Sciatic nerve (tissue), 2 donors: ENCODE measurements around the gene TUBA3C. TPM values are rescaled to one million over a fixed set of nuclear protein-coding genes. Genes with fewer than 3 reads are reported as not detected.
A peak's percentile ranks its signal among the peaks of the same experiment; 100 is the strongest.

Experiments
- ATAC-seq: fragments of 200-7000 bp; cut with Tn5 transposase; one replicate; pipeline ENCODE4 v1.9.1; 2020; ENCODE audit warnings: mild to moderate bottlenecking, moderate library complexity
- DNase-seq: peaks from one replicate; pipeline ENCODE4 v3.0.0-alpha.2; 2020; ENCODE audit warnings: low spot score
- intact Hi-C: fragments of 100-400 bp; cut with DNase I; formaldehyde crosslinking; loops from one replicate; pipeline ENCODE4 v1.14.2; 2022
- total RNA-seq: library from RNA; stranded (reverse); fragmentation: NEBNext Ultra II Directional; extraction: Animal tissue kit (Norgen Biotek cat#: 25700); gene quantifications from one replicate; pipeline ENCODE4 v1.2.1, GENCODE V29; 2021
- donor health status: DM: no; HTN: no; CAD: no.
- donor health status: DM: no; HTN: no; CAD: no.

Gene TUBA3C
- total RNA-seq, 1 donor from 2014 or later = not detected

DNA sequence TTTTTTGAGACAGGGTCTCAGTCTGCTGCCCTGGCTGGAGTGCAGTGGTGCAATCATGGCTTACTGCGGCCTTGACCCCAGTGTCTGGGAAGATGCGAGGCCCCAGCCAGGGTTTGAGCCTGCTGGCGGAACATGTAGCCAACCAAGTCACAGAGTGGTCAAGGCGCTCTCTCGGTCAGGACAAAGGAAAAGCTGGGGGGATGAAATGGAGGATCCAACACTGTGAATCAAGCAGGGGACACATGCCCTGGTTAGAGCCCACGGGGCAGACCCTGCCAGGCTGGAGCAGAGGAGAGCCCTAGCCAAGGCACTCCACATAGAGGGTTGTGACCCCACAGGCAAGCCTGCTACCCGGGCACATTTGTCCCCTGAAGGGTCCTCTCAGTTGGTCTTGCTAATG, 10.1 kb downstream of the TUBA3C start:
- intact Hi-C loops = no loop called here
- peak; percentile 15 for ATAC-seq
- DNase-seq = no peak

DNA sequence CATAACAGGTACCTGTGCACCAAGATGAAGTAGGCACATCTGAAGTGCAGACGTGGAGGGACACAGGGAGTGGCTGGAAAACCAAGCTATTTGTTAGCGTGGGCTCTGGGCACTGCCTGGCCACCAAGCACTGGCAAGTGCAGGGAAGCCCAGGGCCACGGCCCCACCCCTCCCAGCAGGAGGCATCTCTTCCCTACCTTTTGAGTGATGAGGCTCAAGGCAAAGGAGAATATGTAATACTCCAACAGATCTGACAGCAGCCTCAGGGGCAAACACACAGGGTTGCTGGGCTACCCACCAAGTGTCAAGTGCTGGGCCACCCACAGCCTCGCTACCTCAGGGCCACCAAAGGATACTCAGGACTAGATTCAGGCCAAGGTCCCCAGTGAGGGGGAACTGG, 11.6 kb downstream of the TUBA3C start:
- intact Hi-C loops = no loop called here
- DNase-seq = no peak

DNA sequence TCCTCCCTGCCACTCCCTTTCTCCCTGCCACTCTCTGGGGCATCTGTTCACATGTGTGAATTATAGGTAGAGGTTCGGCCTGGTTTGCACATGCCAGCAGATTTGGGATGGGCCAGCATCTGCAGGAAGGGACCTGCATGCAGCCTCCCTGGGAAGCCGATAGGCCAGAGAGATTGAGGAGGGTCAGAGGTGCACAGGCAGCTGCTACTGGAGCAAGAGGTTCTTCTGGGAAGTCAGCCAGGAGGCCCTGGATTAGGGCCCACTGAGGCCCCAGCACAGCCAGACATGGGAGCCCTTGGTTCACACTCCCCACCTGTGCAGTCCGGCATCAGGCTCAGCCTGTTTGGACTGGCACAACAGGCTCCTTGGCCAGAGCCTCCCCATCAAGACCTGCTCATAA, 12.1 kb downstream of the TUBA3C start:
- DNase-seq (no peak), ATAC-seq (no peak)
- intact Hi-C loops = no loop called here

More for the DNA sequence above, 11.6 kb downstream of the TUBA3C start:
- no peak for ATAC-seq

DNA sequence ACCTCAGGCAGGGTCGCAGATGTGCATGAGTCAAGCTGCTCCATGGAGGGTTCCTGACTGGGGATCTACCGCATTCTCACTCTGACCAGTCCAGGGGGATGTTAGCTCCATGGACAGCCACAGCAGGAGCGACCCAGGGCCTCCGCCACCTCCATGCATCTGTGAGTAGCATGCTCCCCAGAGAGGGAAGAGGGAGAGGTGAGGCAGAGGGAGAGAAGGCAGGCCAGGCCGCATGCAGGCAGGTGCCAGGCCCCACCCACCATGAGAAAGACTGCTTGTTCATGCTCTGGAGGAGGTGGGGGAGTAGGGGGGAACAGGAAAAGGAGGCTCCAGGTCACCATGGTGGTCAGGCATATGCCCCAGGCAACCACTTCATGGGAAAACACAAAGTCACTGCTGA, 20.3 kb downstream of the TUBA3C start:
- intact Hi-C loops = no loop called here
- no peak for ATAC-seq
- no peak for DNase-seq

DNA sequence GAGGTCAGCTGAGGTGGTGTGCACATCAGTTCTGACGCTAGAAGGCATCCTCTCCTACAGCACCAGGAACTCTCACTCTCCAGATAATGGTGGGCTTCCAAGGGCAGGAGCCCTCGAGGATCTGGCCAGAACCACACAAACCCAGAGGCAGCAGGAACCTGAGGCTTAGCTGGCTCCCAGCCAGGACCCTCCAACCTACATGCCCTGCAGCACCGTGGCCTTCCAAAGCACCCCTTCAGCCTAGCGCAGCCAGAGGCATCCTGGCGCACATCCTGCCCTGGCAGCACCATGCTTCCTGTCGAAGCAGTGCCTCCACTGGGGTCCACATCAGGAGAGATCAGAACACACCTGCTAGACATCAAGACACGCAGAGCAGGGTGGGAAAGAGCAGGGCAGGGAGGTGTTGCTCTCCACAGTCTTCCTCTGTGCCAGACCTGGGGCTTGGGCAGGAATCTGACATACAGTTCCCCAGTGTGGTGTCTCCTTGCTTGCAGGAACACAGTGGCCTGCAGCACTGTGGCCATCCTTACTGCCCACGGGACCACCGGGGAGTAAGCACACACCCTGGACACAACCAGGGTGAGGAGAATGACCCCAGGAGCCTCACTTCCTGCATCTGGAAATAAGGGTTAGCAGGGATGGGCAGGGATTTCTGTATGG, 21.7 kb downstream of the TUBA3C start:
- ATAC-seq (no peak), DNase-seq (no peak)
- intact Hi-C loops = no loop called here

DNA sequence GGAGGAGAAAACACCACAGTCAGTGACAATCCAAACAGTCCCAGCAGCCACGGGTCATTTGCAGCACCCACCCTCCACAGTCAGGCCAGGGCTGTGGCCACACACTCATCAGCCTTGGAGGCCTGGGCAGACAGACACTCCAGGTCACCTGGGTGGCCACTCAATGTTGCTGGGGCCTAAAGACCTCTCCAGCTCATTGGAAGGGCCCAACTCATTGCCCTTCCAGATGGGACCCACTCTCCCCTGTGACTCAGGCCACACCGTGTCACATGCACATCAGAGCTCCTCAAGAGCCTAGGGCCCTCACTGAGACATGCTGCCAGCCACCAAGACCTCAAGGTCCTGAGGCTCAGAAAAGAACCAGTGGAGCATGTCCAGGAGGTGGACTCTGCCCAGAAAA, 22.4 kb downstream of the TUBA3C start:
- intact Hi-C loops = no loop called here
- ATAC-seq (no peak), DNase-seq (no peak)

DNA sequence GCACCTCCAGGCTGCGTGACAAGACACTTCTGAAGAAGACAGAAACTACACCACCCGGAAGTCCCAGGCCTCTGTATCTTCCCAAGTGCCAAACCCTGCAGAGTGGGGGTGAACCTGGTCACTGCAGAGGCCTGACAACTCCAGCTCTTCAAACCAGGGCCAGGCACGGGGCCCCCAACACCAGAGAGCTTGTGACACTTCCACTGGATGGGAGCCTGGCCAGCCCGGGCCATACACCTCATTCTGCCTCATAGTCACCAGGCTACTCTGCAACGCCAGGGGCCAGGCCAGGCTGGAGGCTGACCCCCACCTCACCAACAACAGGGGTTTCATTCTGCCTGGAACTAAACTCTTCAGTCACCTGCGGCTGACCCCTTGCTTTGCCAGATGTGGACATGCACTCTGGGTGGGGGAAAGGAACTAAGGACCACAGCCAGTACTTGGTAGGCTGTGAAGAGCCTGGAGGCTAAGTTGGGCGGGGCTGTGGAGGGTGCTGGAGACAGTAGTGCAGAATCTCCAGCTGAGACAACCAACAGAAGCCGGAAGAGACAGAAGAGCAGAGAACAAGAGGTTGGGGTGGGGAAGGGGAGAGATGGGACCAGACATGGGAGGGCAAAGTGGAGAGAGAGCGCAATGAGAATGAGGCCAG, 23.0 kb downstream of the TUBA3C start:
- intact Hi-C loops = no loop called here
- ATAC-seq (no peak), DNase-seq (no peak)

DNA sequence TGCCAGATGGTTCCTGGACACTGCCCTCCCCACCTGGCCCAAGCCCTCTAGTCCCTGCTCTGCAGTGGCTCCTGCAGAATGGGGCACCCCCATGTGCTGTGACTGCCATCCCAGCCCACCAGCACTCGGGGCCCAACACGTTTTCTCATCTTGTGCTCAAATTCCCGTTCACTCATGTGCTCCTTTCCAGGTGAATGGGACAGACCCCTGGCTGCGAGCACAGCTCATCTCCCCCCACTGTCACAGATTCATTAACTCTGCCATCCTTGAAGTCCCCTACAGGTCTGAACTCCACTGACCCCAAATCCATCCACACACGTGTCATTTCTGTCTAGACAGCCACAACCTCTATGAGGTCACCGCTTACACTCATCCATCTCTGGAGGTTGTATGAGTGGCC, 23.6 kb downstream of the TUBA3C start:
- intact Hi-C loops = no loop called here
- no peak for DNase-seq
- ATAC-seq = no peak

DNA sequence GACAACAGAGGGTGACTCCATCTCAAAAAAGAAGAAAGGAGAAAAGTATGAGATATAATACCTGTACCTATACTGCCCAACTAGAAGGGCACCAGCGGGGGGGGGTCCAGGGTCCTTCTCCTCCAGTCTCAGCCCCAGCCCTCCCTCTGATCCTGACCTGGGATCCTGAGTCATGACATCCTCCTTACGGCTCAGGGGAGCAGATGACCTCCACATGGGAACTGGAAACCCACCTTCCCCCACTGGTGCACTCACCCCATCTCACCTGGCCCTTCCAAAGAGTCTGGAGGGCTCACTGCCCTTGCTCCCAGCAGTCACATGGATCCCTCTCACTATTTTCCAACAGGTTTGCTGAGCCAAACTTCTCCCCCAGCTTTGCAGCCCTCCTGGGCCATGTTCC, 24.2 kb downstream of the TUBA3C start:
- ATAC-seq (no peak), DNase-seq (no peak)
- intact Hi-C loops = no loop called here

DNA sequence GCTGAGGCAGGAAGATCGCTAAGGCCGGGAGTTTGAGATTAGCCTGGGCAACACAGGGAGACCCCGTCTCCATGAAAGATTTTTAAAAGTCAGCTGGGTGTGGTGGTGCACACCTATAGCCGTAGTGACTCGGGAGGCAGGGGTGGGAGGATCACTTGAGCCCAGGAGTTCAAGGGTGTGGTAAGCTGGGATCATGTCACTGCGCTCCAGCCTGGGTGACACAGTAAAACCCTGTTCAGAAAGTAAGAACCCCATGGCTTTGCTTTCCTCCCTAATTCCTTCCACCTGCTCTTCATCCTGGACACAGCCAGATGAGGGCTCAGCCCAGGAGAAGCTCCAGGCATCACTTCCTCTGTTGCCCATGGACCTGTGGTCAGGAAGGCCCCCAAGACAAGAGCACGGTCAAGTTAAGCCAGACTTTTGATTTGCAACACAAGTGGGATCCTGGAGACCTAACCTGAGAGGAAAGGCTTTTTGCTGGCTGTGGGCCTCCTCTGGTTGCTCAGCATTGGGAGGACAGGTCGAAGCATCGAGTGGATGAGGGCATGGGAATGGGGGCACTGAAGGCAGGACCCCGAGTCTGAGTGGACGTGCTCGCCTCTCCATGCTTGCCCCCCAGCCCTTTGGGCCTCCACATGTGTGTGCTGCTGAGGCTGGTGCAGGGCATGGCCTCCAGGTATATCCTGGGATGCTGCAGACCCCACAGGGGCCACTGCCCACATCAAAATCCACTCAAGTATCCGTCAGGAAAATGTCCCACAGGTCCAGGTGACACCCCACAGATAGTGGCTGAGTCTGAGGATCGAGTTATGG, 25.4 kb downstream of the TUBA3C start:
- DNase-seq (no peak), ATAC-seq (no peak)
- intact Hi-C loops = no loop called here

DNA sequence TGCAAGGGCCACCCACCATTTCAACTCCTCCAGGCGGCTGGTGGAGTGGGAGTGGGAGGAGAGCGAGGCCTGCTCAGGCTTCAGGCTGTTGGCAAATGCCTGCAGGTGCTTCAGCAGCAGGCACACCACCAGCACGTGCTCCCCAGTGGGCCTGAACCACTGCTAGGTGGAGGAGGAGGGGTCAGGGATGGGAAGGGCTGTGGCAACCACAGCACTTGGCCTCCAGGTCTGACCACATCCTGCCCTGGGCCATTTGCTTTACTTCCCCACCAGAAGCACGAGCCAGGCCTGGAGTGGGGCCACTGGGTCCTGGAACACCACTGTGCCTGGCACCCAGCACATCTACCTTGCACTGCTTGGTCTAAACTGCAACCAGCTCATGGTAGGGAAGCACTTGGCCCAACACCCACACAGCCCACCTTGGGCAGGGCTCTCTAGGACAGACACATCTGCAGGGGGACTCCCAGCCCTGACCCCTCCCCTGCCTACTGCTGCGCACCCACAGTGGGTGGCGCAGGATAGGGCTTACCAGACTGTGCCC, 26.2 kb downstream of the TUBA3C start:
- ATAC-seq = no peak
- no peak for DNase-seq
- intact Hi-C loops = no loop called here

DNA sequence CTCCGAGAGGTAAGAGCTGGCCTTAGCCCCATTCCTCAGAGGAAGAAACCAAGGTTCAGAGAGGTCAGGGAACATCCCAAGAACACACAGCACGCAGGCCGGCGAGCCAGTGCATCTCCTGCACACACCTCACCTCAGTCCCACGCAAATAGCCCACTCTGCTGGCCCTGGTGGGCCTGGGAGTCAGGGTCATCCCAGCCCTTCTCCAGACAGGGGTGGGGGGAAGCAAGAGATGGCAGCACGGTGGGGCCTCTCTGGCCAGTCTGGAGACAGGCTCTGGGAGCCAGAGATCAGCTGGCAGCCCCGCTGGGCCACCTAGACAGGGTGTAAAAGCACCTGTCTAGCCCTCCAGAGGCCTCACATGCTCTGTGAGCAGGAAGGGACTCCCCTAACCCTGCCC, 26.8 kb downstream of the TUBA3C start:
- DNase-seq (no peak), ATAC-seq (no peak)
- intact Hi-C loops = no loop called here

DNA sequence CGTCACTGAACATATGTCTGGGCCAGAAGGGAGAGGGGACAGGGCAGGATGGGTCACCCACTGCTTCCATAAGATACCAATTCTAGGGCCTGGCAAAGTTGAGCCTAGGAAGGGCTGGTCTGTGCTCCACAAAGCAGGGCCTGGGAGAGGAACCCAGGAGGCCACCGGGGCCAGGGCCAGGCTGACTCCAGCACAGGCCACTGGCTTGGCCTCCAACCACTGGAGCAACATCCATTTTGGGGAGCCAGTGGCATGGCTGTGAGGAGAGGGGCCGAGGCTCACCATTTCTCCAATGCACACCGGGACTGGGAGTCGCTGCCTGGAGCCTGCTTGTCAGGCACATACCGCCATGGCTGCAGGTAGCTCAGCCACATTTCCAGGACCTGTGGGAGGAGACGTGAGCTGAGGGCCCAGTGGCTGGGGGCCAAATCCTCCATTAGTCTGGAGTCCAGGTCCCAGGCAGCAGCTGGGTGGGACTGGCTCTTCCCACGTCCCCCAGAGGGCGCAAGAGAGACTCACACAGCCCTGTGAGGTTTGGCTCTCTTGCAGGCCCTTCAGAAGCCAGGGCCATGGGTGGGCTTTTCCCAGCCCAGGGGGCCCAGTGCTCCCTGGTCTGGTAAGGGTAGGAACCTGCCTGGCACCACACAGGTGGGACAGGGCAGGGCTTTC, 27.7 kb downstream of the TUBA3C start:
- DNase-seq (no peak), ATAC-seq (no peak)
- intact Hi-C loops = no loop called here

DNA sequence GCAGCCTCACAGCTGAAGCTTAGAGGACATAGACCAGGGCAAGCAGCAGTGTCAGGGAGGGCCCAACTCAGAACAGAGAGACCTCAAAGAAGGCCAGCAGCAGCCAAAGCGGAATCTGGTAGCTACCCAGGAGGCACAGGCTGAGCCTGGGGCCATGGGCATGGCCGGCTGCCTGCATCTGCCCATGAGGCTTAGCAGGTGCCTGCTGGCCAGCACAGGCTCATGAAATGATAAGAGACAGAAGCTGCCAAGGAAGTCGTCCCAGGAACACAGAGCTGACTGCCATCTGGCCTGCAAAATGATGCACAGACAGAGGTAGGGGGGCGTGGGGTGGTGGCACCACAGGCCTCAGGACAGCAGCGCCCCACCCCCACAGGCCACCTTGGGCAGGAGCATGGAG, 29.2 kb downstream of the TUBA3C start:
- intact Hi-C loops = no loop called here
- no peak for DNase-seq
- no peak for ATAC-seq

DNA sequence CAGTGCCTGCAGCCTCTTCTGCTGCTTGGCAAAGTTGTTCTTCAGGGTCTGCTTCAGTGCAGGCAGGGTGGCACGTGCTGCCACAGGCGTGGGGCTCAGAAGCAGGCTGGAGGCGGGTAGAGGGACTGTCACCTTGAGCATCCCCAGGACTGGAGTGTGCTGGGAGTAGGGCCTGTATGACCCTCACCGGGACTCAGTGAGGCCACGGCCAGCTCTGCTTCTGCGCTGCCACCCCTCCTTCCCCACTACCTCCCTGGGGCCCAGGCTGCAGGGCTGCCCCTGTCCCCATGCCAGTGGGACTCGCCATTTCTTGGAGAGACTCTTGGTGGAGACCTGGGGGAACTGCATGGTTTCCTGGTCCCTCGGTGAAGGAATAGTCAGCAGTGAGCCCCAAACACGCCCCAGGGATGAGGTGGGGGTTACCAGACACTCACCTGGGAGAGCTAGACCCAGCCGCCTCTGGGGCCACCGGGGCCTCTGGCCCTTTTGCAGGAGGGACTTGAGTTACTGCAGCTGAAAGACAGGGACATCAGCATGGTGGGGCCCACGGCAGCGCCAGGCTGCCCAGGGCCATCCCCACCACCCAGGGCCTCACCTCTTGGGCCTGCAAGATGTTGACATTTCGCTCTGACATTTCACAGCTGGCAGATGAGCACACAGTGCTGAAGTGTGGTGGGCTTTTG, 29.9 kb downstream of the TUBA3C start:
- no peak for DNase-seq
- ATAC-seq = no peak
- intact Hi-C loops = no loop called here

DNA sequence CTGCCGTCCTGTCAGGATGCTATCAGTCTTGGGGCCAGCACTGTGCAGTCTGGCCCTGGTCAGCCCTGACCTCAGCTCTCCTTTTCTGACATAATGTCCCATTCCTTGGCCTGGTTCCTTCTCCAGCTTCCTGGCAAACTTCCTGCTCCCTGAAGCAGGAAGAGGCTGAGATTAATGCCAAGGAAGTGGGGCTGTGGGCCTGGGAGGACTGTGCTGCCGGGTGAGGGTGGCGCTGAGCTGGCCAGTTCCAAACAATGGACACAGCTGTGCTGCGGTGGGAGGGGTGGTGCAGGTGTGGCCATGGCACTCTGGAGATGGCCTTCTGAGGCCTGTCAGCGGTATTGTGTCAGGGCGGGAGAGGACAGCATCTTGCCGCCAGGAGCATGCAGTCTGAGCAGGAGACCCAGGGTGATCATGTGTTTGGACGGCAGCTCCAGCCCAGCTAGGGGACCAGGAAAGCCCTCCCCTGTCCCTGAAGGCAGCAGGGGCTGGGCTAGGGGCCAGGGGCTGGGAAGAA, 30.9 kb downstream of the TUBA3C start:
- ATAC-seq (no peak), DNase-seq (no peak)
- intact Hi-C loops = no loop called here

DNA sequence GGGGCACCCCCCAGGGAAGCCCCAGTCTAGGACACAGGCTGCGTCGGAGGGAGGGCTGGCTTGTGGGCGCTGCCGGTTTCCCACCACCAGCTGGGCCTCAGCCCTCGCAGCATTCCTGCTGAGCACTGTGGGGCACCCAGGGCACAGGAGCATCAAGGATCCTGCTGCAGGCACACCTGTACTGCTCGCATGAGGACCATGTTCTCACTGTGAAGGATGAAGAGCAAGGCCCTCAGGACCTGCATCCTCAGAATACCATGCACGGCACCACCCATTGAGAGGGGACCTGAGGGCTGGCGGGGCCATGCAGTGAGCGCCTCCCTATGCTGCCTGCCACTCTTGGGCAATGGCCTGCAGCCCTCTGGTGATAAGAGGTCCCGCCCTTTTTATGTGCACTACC, 31.4 kb downstream of the TUBA3C start:
- DNase-seq (no peak), ATAC-seq (no peak)
- intact Hi-C loops = no loop called here

DNA sequence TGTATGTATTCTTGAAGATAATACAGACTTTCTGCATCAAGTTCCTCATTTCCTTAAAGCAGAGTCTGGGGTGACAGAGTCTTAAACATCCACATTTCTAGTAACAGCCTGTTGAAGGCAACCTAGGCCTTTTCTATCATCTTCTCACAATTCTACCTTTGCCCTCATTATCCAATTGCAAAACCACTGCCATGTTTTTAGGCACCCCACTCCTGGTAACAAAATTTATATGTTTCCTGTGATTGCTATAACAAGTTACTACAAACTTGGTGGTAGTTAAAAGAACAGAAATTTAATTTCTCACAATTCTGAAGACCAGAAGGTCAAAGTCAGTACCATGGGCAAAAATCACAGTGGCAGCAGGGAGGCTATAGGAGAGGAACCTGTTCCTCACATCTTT, 33.1 kb downstream of the TUBA3C start:
- no peak for DNase-seq
- no peak for ATAC-seq
- intact Hi-C loops = no loop called here
